A673 (cell line): ENCODE measurements around the gene MLNR. TPM values are rescaled to one million over a fixed set of nuclear protein-coding genes. Genes with fewer than 3 reads are reported as not detected.

Experiments
- BruUV-seq: library from RNA; stranded (reverse); fragments of 400-500 nt; replicated peaks from 2 replicates; lab custom pipeline; 2021; lab: Mats Ljungman, UMichigan
- CTCF ChIA-PET: fragments of 300-600 bp; sonication (Branson Sonifier 250); formaldehyde crosslinking; loops from one replicate; lab custom pipeline; 2022; ENCODE audit warnings: antibody characterized with exemption; lab: Charles Lee
- POLR2A ChIA-PET: fragments of 300-600 bp; sonication (Branson Sonifier 250); formaldehyde crosslinking; loops from one replicate; lab custom pipeline; 2022; ENCODE audit warnings: antibody characterized with exemption; ENCODE audit not compliant: low non-redundant PET; lab: Charles Lee
- DNase-seq: peaks from one replicate; pipeline ENCODE4 v3.0.0-alpha.2; 2015; ENCODE audit warnings: low spot score
- H3K27ac ChIP-seq: fragments of 200-600 bp; sonication (generic); 2 replicates; pipeline ENCODE4 v1.5.1; 2016; ENCODE audit warnings: mixed run types, low read depth, mild to moderate bottlenecking, mixed read lengths, antibody characterized with exemption, low read length; ENCODE audit not compliant: poor library complexity, severe bottlenecking
- H3K27me3 ChIP-seq: fragments of 200-600 bp; sonication (generic); replicated peaks from 2 replicates; pipeline ENCODE4 v1.6.1; 2017; ENCODE audit warnings: mixed run types, low read depth, mild to moderate bottlenecking, mixed read lengths, antibody characterized with exemption, low read length; ENCODE audit not compliant: insufficient read depth, poor library complexity
- H3K36me3 ChIP-seq: fragments of 200-600 bp; sonication (generic); 2 replicates; pipeline ENCODE4 v1.6.1; 2016; ENCODE audit warnings: mixed run types, mild to moderate bottlenecking, mixed read lengths, antibody characterized with exemption, low read length; ENCODE audit not compliant: insufficient read depth, poor library complexity, severe bottlenecking
- H3K4me1 ChIP-seq: fragments of 200-600 bp; sonication (generic); 2 replicates; pipeline ENCODE4 v1.6.1; 2017; ENCODE audit warnings: mixed run types, mild to moderate bottlenecking, mixed read lengths, antibody characterized with exemption, low read length; ENCODE audit not compliant: insufficient read depth, poor library complexity, severe bottlenecking
- H3K4me3 ChIP-seq: fragments of 200-600 bp; sonication (generic); 2 replicates; pipeline ENCODE4 v1.5.1; 2016; ENCODE audit warnings: low read depth, mixed run types, mild to moderate bottlenecking, mixed read lengths, low read length; ENCODE audit not compliant: poor library complexity, severe bottlenecking
- H3K9me3 ChIP-seq: fragments of 200-600 bp; sonication (generic); 2 replicates; pipeline ENCODE4 v1.6.1; 2016; ENCODE audit warnings: mixed run types, low read depth, mild to moderate bottlenecking, mixed read lengths, antibody characterized with exemption, low read length; ENCODE audit not compliant: poor library complexity, severe bottlenecking
- CTCF ChIP-seq: fragments of 300-800, 200-600 bp; sonication (generic); conservative IDR thresholded peaks from 2 replicates; pipeline ENCODE4 v1.5.1; 2017; ENCODE audit warnings: low read depth, mild to moderate bottlenecking, antibody characterized with exemption, low read length, moderate library complexity, mixed read lengths
- EZH2 ChIP-seq: fragments of 200-600 bp; sonication (generic); IDR thresholded peaks from 2 replicates; pipeline ENCODE4 v1.6.1; 2017; ENCODE audit warnings: borderline replicate concordance, low read depth, mild to moderate bottlenecking, mixed read lengths, antibody characterized with exemption, low read length; ENCODE audit not compliant: poor library complexity, severe bottlenecking
- intact Hi-C: fragments of 100-400 bp; cut with micrococcal nuclease; formaldehyde crosslinking; loops from one replicate; pipeline ENCODE4 v1.10.0; 2022; ENCODE audit not compliant: unreplicated experiment
- total RNA-seq: library from RNA; stranded (reverse); gene quantifications from 2 replicates; pipeline ENCODE4 v1.2.3, GENCODE V29; 2021

MLNR gene
- total RNA-seq, 1 experiment from 2014 or later = not detected

GRCh38 chr13:49247643-49248621 lies 27.8 kb downstream of the MLNR start, which contains the start of gene CDADC1:
Gene CDADC1, plus strand, starts transcription at chr13:49247925. Its CDS starts 113 bp downstream, at chr13:49248038.
- Histone ChIP-seq H3K27ac (peak within 1 kb of the TSS; percentile 70), H3K9me3 (no peaks in the 10 kb centered on the region), H3K4me1 (no peaks in the 10 kb centered on the region), H3K36me3 (no peaks in the 10 kb centered on the region), H3K4me3 (peak within 1 kb of the TSS; percentile 81), H3K27me3 (peaks cover 23% of the 10 kb centered on the region)
- intact Hi-C loops = no loop called here
- TF ChIP-seq CTCF (no peak), EZH2 (no peak)
- ChIA-PET POLR2A (no interaction called here), CTCF (no interaction called here)
- BruUV-seq = TSS peak; percentile 42
- peak; percentile 93 for DNase-seq

GRCh38 chr13:49248622-49249002 lies 28.5 kb downstream of the MLNR start:
- H3K27me3 ChIP-seq = peaks cover 21% of the 10 kb centered on the region
- H3K36me3 ChIP-seq = no peaks in the 10 kb centered on the region
- H3K4me3 ChIP-seq = peak overlapping the region; percentile 81
- TF ChIP-seq CTCF (no peak), EZH2 (no peak)
- no peaks in the 10 kb centered on the region for H3K4me1 ChIP-seq
- POLR2A ChIA-PET = no interaction called here
- intact Hi-C loops = no loop called here
- H3K27ac ChIP-seq = peak overlapping the region; percentile 70
- no peaks in the 10 kb centered on the region for H3K9me3 ChIP-seq
- DNase-seq = no peak
- no TSS peak for BruUV-seq
- CTCF ChIA-PET = no interaction called here

DNA sequence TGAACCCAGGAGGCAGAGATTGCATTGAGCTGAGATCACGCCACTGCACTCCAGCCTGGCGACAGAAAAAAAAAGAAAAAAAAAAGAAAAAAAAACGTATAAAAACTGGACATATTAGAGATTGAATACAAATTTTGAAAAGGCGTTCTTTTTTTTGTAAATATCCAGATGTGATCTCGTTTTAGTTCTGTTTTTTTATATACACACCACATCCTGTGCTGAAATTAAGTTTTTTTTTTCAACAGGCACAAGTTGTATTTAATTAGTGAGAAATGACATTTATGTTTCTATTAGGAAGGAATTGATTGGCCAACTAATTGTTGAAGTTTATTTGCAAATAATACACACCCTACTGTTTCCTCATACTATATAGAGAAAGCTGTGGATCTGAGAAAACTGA lies 31.2 kb downstream of the MLNR start:
- CTCF ChIA-PET = no interaction called here
- no TSS peak for BruUV-seq
- no peak for DNase-seq

More for the DNA sequence above, 31.2 kb downstream of the MLNR start:
- no peaks in the 10 kb centered on the region for H3K9me3 ChIP-seq
- no peaks in the 10 kb centered on the region for H3K4me1 ChIP-seq
- H3K4me3 ChIP-seq = no peak overlapping the region
- TF ChIP-seq CTCF = no peak
- no peak for TF ChIP-seq EZH2
- H3K27me3 ChIP-seq = no peaks in the 10 kb centered on the region
- intact Hi-C loops = no loop called here
- H3K36me3 ChIP-seq = peaks cover 12% of the 10 kb centered on the region
- POLR2A ChIA-PET = no interaction called here
- no peak overlapping the region for H3K27ac ChIP-seq
